A549 treated with Mapracorat at 1 μM for 4 hours (cell line): Measurements from ENCODE around the gene TLK1. TPM values are rescaled to one million over a fixed set of nuclear protein-coding genes. Genes with fewer than 3 reads are reported as not detected.

Source experiments
- total RNA-seq: library from RNA; stranded (reverse); fragments of 200-300 nt; extraction: Qiagen RNA extraction; gene quantifications from 5 replicates; pipeline ENCODE4 v1.2.3, GENCODE V29; 2022

Gene TLK1
- total RNA-seq: 17.2 to 28.6 TPM (median 23.4 TPM) in 5 replicates

GRCh38 chr2:171160119-171160955, at the start of gene TLK1:
TSS of gene TLK1 (minus strand) at chr2:171160893. CDS start at chr2:171160428, 465 bp downstream.

Other genes with a start within 250 kb of the TLK1 start
- 82.2 to 106 TPM (median 88.9 TPM) in 5 replicates for gene GORASP2, start 231.6 kb downstream of the TLK1 start, total RNA-seq